GM12873 (cell line): ENCODE measurements around the gene NRIP1.

Experiments
- TF ChIP-seq, protein P1 (sequence below): IDR thresholded peaks from 2 replicates; pipeline ENCODE4 v1.5.1; 2012; ENCODE audit warnings: low read depth, mild to moderate bottlenecking, moderate library complexity, low read length, control low read depth; ENCODE audit not compliant: insufficient read depth; ENCODE audit errors: missing control alignments

The NRIP1 gene

DNA sequence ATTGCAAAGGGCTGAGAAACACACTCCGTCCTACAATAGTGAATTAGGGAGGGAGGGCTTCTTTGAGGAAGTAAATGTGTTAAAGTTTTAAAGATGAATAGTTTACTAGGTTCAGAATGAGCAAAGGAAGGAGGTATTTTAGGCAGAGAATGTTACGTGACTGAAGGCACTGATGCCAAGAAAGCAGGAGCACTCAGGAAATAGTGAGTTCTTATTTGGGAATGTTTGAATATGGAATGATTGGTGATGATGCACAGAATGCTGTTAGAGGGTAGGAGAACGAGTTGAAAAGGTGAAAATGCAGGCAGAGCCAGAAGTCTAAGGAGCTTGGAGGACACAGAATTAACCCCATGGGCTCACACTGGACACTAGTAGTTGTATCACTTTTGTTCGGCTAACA lies 108.0 kb downstream of the NRIP1 start:
- TF ChIP-seq, protein P1, sequence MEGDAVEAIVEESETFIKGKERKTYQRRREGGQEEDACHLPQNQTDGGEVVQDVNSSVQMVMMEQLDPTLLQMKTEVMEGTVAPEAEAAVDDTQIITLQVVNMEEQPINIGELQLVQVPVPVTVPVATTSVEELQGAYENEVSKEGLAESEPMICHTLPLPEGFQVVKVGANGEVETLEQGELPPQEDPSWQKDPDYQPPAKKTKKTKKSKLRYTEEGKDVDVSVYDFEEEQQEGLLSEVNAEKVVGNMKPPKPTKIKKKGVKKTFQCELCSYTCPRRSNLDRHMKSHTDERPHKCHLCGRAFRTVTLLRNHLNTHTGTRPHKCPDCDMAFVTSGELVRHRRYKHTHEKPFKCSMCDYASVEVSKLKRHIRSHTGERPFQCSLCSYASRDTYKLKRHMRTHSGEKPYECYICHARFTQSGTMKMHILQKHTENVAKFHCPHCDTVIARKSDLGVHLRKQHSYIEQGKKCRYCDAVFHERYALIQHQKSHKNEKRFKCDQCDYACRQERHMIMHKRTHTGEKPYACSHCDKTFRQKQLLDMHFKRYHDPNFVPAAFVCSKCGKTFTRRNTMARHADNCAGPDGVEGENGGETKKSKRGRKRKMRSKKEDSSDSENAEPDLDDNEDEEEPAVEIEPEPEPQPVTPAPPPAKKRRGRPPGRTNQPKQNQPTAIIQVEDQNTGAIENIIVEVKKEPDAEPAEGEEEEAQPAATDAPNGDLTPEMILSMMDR, result no peak

DNA sequence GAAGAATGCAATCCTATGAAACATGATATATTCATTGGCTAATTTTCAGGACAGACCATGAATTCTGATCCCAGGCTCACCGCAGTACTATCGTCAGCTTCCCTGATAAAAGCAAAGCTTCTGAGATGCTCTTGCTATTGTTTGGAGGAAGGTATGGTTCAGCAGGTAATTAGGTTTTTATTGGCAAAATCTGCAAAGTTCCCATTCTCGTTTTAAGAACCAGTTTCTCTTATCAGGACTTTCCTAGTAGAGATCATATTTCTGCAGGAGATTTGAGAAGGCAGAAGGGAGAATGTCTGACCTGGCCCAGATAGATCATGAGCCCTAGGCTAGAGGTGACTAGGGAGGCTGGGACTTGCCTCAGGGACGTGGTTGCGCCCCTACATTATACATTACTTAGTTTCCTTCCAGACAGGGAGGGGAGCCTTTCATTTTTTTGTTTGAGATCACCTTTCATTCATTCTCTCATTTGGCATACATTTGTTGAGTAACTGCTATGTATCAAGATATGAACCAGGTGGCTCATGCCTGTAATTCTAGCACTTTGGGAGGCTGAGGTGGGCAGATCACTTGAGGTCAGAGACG lies 108.8 kb downstream of the NRIP1 start:
- TF ChIP-seq, protein P1, result no peak

DNA sequence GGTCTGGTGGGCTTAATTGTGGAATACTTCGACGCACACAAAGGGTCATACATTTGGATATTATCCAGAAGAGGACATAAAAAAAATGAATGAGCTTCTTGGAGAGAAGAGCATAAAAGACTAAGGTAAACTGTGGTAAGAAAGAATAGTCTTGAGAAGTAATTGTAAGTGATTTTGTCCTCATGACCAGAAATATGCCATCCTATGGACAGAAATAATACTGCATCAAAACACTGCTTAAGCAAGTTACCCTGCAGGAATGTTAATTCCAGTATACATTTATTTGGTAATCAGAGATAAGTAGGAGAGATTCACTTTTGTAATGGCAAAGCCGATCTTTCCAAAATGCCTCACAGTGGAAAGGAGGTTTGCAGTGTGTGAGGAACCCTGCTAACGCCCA lies 111.9 kb downstream of the NRIP1 start:
- TF ChIP-seq, protein P1, result no peak

DNA sequence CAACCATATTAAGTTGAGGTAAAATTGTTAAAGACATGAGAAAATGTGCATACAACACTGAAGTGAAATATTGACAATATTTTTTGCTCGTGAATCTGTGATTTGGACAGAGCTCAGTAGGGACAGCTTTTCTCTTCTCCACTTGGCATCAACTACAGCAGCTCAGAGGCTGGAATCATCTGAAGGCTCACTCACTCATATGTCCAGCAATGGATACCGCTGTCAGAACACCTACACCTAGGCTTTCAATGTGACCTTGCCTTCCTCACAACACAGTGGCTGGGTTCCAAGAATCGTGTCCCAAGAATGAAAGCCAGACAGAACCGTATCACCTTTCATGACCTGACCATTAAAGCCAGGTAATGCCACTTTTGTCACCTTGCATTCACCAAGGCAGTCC lies 115.2 kb downstream of the NRIP1 start:
- TF ChIP-seq, protein P1, result no peak

DNA sequence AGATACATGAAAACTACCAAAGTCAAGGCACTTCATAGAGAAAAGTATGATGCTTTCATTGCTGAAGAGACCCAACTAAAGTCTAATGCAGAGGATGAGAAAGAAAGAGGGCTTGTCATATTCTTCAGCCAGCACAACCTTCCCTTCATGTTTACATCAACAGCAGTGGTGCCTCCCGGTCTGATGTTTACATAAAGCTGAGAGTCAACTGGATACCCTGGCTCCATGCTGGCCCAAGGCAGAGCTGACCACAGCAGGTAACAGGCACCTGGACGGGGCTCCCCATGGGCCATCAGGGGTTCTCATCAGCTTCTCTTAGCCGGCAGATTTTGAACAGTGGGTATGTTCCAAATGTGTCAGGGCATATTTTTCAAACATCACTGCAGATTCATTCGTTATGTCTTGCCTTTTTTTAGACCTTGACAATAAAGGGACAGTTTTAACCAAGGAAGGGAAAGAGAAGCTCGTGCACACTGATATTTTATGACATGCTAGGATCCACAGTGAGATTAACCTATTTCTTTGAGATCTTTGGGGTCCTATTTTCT lies 117.1 kb downstream of the NRIP1 start:
- TF ChIP-seq, protein P1, result no peak

DNA sequence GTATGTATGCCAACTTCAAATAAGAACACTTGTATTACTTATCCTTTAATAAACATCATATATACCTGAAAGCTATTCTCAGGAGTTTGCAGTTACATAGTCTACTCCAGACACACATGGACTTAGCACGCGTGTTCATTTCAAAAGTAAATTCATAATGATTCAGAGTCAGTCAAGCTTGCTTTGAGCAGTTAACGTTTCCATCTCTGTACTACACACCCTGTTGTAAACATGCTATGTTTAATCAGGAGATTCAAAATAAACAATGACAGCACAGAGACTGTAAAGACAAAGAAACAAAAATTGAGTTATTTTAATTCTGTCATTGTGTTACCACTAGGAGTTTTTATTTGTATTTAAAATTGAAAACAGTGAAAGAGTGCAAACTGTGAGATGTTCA lies 119.6 kb downstream of the NRIP1 start:
- TF ChIP-seq, protein P1, result no peak

DNA sequence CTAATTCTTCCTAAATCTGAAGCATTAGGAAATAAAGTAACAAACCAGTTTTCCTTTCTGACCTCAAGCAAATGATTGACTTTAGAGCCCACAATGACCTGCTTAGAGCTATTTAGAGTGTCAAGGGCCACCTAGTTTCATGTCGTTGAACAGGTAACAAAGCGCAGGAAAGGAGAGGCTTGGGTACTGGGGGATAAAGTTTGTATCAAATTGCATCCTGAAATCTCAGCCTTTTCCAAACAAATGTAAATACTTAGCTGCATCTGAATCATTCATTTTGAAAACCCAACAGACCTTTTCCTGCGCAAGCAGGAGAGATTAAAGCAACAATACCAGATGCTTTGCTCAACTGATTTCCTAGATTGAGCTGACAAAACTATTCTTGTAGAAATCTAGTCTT lies 121.2 kb downstream of the NRIP1 start:
- TF ChIP-seq, protein P1, result no peak
